Measurements from ENCODE around the gene SIGLEC14. TPM values are rescaled to one million over a fixed set of nuclear protein-coding genes. Genes with fewer than 3 reads are reported as not detected.
A peak's percentile ranks its signal among the peaks of the same experiment; 100 is the strongest.

Gene SIGLEC14
- total RNA-seq, 1 donor from 2014 or later: 0.75 TPM

DNA sequence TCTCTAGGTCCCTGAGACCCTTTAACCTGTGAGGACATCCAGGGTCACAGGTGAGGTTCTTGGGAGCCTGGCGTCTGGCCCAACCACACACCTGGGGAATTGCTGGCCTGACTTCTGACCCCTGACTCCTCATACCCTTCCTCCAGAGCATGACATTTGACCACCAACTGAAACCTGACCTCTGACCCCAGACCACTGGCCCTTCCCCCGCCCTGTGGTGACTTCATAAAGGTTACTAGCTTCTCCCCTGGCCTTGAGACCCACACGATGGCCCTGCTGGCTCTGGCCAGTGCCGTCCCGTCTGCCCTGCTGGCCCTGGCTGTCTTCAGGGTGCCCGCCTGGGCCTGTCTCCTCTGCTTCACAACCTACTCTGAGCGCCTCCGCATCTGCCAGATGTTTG is 46.6 kb upstream of the SIGLEC14 start, which contains the start of gene SPACA6:
Gene SPACA6, plus strand, starts transcription at position 71 of the 400 bp plus-strand sequence. Its CDS starts 197 bp downstream, at position 268.
- TF ChIP-seq, protein P1, sequence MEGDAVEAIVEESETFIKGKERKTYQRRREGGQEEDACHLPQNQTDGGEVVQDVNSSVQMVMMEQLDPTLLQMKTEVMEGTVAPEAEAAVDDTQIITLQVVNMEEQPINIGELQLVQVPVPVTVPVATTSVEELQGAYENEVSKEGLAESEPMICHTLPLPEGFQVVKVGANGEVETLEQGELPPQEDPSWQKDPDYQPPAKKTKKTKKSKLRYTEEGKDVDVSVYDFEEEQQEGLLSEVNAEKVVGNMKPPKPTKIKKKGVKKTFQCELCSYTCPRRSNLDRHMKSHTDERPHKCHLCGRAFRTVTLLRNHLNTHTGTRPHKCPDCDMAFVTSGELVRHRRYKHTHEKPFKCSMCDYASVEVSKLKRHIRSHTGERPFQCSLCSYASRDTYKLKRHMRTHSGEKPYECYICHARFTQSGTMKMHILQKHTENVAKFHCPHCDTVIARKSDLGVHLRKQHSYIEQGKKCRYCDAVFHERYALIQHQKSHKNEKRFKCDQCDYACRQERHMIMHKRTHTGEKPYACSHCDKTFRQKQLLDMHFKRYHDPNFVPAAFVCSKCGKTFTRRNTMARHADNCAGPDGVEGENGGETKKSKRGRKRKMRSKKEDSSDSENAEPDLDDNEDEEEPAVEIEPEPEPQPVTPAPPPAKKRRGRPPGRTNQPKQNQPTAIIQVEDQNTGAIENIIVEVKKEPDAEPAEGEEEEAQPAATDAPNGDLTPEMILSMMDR (IDR thresholded peaks at IDR 0.05): no peak
- no peaks in the 10 kb centered on the region for H3K27me3 ChIP-seq
- peak within 1 kb of the TSS; percentile 7 to 89 for H3K4me3 ChIP-seq
- H3K27ac ChIP-seq: peak within 1 kb of the TSS; percentile 97 to 100
- peaks cover 7 to 13% of the 10 kb centered on the region in 2 donors for H3K4me1 ChIP-seq
- peaks cover 27 to 50% of the 10 kb centered on the region in 2 donors for H3K36me3 ChIP-seq
- intact Hi-C loops (cut with DNase I): loop anchor here (10.0 kb wide), 1 partner anchor 1318 kb away; the partner anchor contains the start of gene NR1H2
- H3K9me3 ChIP-seq: no peaks in the 10 kb centered on the region
- no peak for DNase-seq (ENCODE audit: low spot score in 2 of 2)

DNA sequence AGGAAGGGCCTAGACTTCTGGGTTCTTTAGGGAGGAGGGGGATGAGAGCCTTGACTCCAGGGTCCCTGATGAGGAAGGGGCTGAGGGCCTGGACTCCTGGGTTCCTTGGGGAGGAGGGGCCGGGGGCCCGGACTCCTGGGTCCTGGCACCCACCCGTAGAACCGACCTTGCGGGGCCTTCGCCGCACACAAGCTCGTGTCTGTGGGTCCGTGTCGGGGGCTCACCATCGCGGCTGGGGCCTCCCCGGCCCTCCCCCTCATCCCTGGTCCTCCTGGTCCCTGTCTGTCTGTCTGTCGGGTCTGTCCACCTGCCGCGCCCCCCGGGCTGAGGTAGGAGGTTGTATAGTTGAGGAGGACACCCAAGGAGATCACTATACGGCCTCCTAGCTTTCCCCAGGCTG is 45.8 kb upstream of the SIGLEC14 start:
- Histone ChIP-seq H3K4me3 (peak overlapping the region; percentile 7 to 89), H3K36me3 (peaks cover 26 to 42% of the 10 kb centered on the region in 2 donors), H3K9me3 (no peaks in the 10 kb centered on the region), H3K27me3 (no peaks in the 10 kb centered on the region), H3K27ac (peak overlapping the region; percentile 97 to 100), H3K4me1 (peaks cover 12 to 19% of the 10 kb centered on the region in 2 donors)
- DNase-seq (ENCODE audit: low spot score in 2 of 2): no peak
- intact Hi-C loops (cut with DNase I): loop anchor here (10.0 kb wide), 1 partner anchor 1318 kb away; the partner anchor contains the start of gene NR1H2
- TF ChIP-seq, protein P1 (IDR thresholded peaks at IDR 0.05): no peak

DNA sequence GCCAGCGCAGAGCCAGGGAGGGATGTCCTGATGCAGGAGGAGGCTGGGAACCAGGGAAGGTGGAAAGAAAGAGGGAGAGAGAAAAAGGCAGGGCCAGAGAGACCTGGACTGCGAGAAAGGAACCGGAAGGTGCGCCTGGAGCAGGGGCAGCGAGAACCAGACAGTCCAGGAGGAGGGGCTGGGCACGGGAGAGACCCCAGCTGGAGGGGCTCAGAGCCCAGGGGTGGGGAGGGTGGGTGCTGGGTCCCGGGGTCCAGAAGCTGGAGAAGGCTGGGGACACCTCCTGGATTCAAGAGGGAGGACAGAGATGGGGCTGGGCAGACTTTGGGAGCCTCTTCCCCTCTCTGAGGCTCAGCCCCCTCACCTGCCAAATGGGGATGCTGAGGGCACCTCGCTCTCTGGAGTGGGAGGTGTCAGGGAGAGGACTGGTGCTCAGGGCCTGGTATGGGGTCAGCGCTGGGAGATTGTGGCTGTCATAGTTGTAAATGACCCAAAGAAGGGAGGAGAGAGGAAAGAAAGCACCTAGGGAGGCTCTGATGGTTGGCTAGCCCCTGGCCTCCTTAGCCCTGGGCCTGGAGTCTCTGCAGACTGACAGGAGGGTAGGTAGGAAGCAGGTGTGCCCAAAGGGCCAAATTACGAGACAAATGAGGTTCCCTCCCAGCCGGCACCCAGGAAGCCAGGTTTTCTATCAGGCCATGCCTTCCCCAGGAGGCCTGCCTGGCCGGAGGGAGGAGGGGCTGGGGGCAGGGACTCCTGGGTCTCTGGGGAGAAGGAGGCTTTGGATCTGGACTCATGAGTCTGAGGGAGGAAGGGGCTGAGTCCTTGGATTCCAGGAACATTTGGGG is 45.2 kb upstream of the SIGLEC14 start:
- Histone ChIP-seq H3K27ac (peak overlapping the region; percentile 97 to 100), H3K4me1 (peaks cover 12 to 21% of the 10 kb centered on the region in 2 donors), H3K36me3 (peaks cover 21 to 35% of the 10 kb centered on the region in 2 donors), H3K4me3 (peak overlapping the region; percentile 71 to 89), H3K27me3 (no peaks in the 10 kb centered on the region), H3K9me3 (no peaks in the 10 kb centered on the region)
- DNase-seq (ENCODE audit: low spot score in 2 of 2): no peak
- TF ChIP-seq, protein P1 (IDR thresholded peaks at IDR 0.05): no peak
- intact Hi-C loops (cut with DNase I): loop anchor here (10.0 kb wide), 1 partner anchor 1317 kb away; the partner anchor contains the start of gene NR1H2

DNA sequence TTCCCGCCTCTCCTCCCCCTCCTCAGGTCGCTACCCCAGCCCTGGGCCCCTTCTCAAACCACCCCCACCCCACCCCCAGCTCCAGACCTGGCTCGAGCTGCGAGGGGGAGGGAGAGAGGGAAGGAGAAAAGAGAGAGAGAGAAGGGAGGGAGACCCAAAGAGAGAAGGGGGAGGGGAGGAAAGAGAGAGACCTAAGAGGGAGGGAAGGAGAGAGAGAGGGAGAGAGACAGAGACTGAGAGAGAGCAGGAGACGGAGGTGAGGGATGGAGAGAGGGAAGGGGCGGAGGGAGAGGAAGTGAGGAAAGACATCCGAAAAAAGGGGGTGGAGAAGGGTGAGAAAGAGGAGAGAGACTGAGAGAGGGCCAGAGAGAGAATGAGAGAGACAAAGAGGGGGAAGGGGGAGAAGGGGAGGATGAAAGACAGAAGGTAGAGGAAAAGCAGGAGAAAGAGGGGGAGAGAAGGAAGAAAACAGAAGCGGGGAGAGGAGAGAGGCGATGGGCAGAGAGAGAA is 44.5 kb upstream of the SIGLEC14 start:
- no peak for DNase-seq (ENCODE audit: low spot score in 2 of 2)
- peaks cover 12 to 21% of the 10 kb centered on the region in 2 donors for H3K4me1 ChIP-seq
- intact Hi-C loops (cut with DNase I): loop anchor here (10.0 kb wide), 1 partner anchor 1316 kb away; the partner anchor contains the start of gene NR1H2

DNA sequence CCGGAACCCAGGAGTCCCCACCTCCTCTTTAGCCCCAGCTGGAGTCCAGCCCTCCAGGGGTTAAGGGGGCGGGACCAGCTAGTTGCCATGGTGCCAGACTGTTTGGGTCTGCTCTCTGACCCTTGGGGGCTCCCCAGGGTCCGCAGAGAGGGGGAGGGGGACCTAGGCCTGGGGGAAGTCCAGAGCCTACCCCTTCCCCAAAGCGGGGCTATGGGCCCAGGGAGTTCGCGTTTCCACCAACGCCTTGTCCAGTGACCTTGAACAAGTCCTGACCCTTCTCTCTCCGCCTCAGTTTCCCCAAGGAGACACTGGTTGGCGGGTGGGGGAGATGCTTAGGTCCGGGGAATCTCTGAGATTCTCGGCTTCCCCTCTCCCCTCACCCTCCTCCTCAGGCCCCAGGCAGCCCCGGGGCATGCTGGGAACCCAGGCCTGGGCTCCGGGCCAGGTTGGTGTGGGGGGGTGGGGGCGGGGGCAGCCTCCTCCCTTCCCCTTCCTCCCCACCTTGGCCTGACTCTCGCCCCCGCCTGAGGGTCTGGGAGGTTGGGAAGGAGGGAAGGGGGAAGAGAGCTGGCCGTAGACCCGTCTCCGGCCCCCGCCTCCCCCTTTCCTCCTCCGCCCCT is 43.9 kb upstream of the SIGLEC14 start:
- Histone ChIP-seq H3K9me3 (no peaks in the 10 kb centered on the region), H3K36me3 (peaks cover 11 to 25% of the 10 kb centered on the region in 2 donors), H3K4me1 (peaks cover 12 to 21% of the 10 kb centered on the region in 2 donors), H3K27ac (peak overlapping the region; percentile 97 to 100), H3K4me3 (peak overlapping the region; percentile 71 to 89), H3K27me3 (no peaks in the 10 kb centered on the region)
- peak in 1 of 2 donors; percentile 82 for DNase-seq (ENCODE audit: low spot score in 2 of 2)
- TF ChIP-seq, protein P1 (IDR thresholded peaks at IDR 0.05): no peak
- intact Hi-C loops (cut with DNase I): loop anchor here (10.0 kb wide), 1 partner anchor 1316 kb away; the partner anchor contains the start of gene NR1H2

More for the DNA sequence above, 44.5 kb upstream of the SIGLEC14 start:
- Histone ChIP-seq H3K27ac (peak overlapping the region; percentile 97 to 100), H3K36me3 (peaks cover 16 to 30% of the 10 kb centered on the region in 2 donors), H3K9me3 (no peaks in the 10 kb centered on the region), H3K4me3 (peak overlapping the region; percentile 71 to 89), H3K27me3 (no peaks in the 10 kb centered on the region)
- TF ChIP-seq, protein P1 (IDR thresholded peaks at IDR 0.05): no peak

Data from ascending aorta (tissue), 2 donors.